Measurements from ENCODE around the gene PPP1R12C.
A peak's percentile ranks its signal among the peaks of the same experiment; 100 is the strongest.

PPP1R12C gene

GRCh38 chr19:55116859-55117662 lies at the start of gene PPP1R12C:
Gene PPP1R12C (minus strand): TSS chr19:55117637. CDS start chr19:55117543, 94 bp downstream.
- Histone ChIP-seq H3K4me1 (ENCODE audit: control insufficient read depth in 2 of 2, insufficient read depth in 2 of 2, low read length in 2 of 2) (peaks cover 22 to 25% of the 10 kb centered on the region in 2 donors), H3K4me3 (ENCODE audit: low read length in 2 of 2) (peak within 1 kb of the TSS; percentile 85 to 89), H3K36me3 (ENCODE audit: control insufficient read depth in 2 of 2, insufficient read depth in 2 of 2, low read length in 2 of 2) (peaks cover 0 to 4% of the 10 kb centered on the region in 2 donors), H3K27ac (ENCODE audit: low read depth in 2 of 2, low read length in 2 of 2) (peak within 1 kb of the TSS; percentile 71 to 85), H3K9me3 (ENCODE audit: control insufficient read depth in 2 of 2, low read length in 2 of 2) (no peaks in the 10 kb centered on the region), H3K27me3 (ENCODE audit: control insufficient read depth in 2 of 2, insufficient read depth in 2 of 2, low read length in 2 of 2) (no peaks in the 10 kb centered on the region), H3K9ac (ENCODE audit: low read depth in 1 of 2, low read length in 2 of 2) (peak within 1 kb of the TSS; percentile 85)

- peak within 1 kb of the TSS in 1 of 2 donors; percentile 37 for H3K9ac ChIP-seq (ENCODE audit: low read depth in 1 of 2, low read length in 2 of 2)
- no peaks in the 10 kb centered on the region for H3K36me3 ChIP-seq (ENCODE audit: control insufficient read depth in 2 of 2, insufficient read depth in 2 of 2, low read length in 2 of 2)
- no peaks in the 10 kb centered on the region for H3K9me3 ChIP-seq (ENCODE audit: control insufficient read depth in 2 of 2, low read length in 2 of 2)
- H3K27me3 ChIP-seq (ENCODE audit: control insufficient read depth in 2 of 2, insufficient read depth in 2 of 2, low read length in 2 of 2) = peaks cover 11 to 19% of the 10 kb centered on the region in 2 donors
- no peak within 1 kb of the TSS for H3K27ac ChIP-seq (ENCODE audit: low read depth in 2 of 2, low read length in 2 of 2)
- H3K4me1 ChIP-seq (ENCODE audit: control insufficient read depth in 2 of 2, insufficient read depth in 2 of 2, low read length in 2 of 2) = peaks cover 4 to 8% of the 10 kb centered on the region in 2 donors
- peak within 1 kb of the TSS; percentile 67 to 70 for H3K4me3 ChIP-seq (ENCODE audit: low read length in 2 of 2)
These were observed 49.3 kb upstream of the PPP1R12C start, which contains the start of gene DNAAF3 for GRCh38 chr19:55166530-55167268. Gene DNAAF3 (minus strand): TSS chr19:55166613. CDS start chr19:55166413, 200 bp downstream.

GRCh38 chr19:55165952-55166529 lies 48.6 kb upstream of the PPP1R12C start:
- peaks cover 8 to 14% of the 10 kb centered on the region in 2 donors for H3K27me3 ChIP-seq (ENCODE audit: control insufficient read depth in 2 of 2, insufficient read depth in 2 of 2, low read length in 2 of 2)

GRCh38 chr19:55161571-55162322 lies 44.3 kb upstream of the PPP1R12C start:
- no peaks in the 10 kb centered on the region for H3K36me3 ChIP-seq (ENCODE audit: control insufficient read depth in 2 of 2, insufficient read depth in 2 of 2, low read length in 2 of 2)
- H3K4me3 ChIP-seq (ENCODE audit: low read length in 2 of 2) = no peak overlapping the region
- peaks cover 9 to 12% of the 10 kb centered on the region in 2 donors for H3K27me3 ChIP-seq (ENCODE audit: control insufficient read depth in 2 of 2, insufficient read depth in 2 of 2, low read length in 2 of 2)
- no peak overlapping the region for H3K27ac ChIP-seq (ENCODE audit: low read depth in 2 of 2, low read length in 2 of 2)
- no peaks in the 10 kb centered on the region for H3K9me3 ChIP-seq (ENCODE audit: control insufficient read depth in 2 of 2, low read length in 2 of 2)
- H3K9ac ChIP-seq (ENCODE audit: low read depth in 1 of 2, low read length in 2 of 2) = no peak overlapping the region
- peaks cover 0 to 8% of the 10 kb centered on the region in 2 donors for H3K4me1 ChIP-seq (ENCODE audit: control insufficient read depth in 2 of 2, insufficient read depth in 2 of 2, low read length in 2 of 2)

More at GRCh38 chr19:55165952-55166529, 48.6 kb upstream of the PPP1R12C start:
- H3K27ac ChIP-seq (ENCODE audit: low read depth in 2 of 2, low read length in 2 of 2) = no peak overlapping the region
- no peaks in the 10 kb centered on the region for H3K36me3 ChIP-seq (ENCODE audit: control insufficient read depth in 2 of 2, insufficient read depth in 2 of 2, low read length in 2 of 2)
- H3K9ac ChIP-seq (ENCODE audit: low read depth in 1 of 2, low read length in 2 of 2) = peak overlapping the region in 1 of 2 donors; percentile 37
- H3K9me3 ChIP-seq (ENCODE audit: control insufficient read depth in 2 of 2, low read length in 2 of 2) = no peaks in the 10 kb centered on the region
- peak overlapping the region; percentile 67 to 70 for H3K4me3 ChIP-seq (ENCODE audit: low read length in 2 of 2)
- H3K4me1 ChIP-seq (ENCODE audit: control insufficient read depth in 2 of 2, insufficient read depth in 2 of 2, low read length in 2 of 2) = peaks cover 4 to 8% of the 10 kb centered on the region in 2 donors

GRCh38 chr19:55160986-55161365 lies 43.5 kb upstream of the PPP1R12C start:
- peaks cover 9 to 13% of the 10 kb centered on the region in 2 donors for H3K27me3 ChIP-seq (ENCODE audit: control insufficient read depth in 2 of 2, insufficient read depth in 2 of 2, low read length in 2 of 2)
- H3K27ac ChIP-seq (ENCODE audit: low read depth in 2 of 2, low read length in 2 of 2) = no peak overlapping the region
- H3K4me3 ChIP-seq (ENCODE audit: low read length in 2 of 2) = no peak overlapping the region
- H3K9me3 ChIP-seq (ENCODE audit: control insufficient read depth in 2 of 2, low read length in 2 of 2) = no peaks in the 10 kb centered on the region
- H3K4me1 ChIP-seq (ENCODE audit: control insufficient read depth in 2 of 2, insufficient read depth in 2 of 2, low read length in 2 of 2) = peaks cover 2 to 4% of the 10 kb centered on the region in 2 donors
- H3K36me3 ChIP-seq (ENCODE audit: control insufficient read depth in 2 of 2, insufficient read depth in 2 of 2, low read length in 2 of 2) = no peaks in the 10 kb centered on the region
- no peak overlapping the region for H3K9ac ChIP-seq (ENCODE audit: low read depth in 1 of 2, low read length in 2 of 2)

- no peaks in the 10 kb centered on the region for H3K36me3 ChIP-seq (ENCODE audit: control insufficient read depth in 2 of 2, insufficient read depth in 2 of 2, low read length in 2 of 2)
These were observed 42.9 kb upstream of the PPP1R12C start for GRCh38 chr19:55160128-55160985.

GRCh38 chr19:55158848-55159749 lies 41.7 kb upstream of the PPP1R12C start:
- Histone ChIP-seq H3K4me3 (ENCODE audit: low read length in 2 of 2) (no peak overlapping the region), H3K27me3 (ENCODE audit: control insufficient read depth in 2 of 2, insufficient read depth in 2 of 2, low read length in 2 of 2) (peaks cover 6 to 15% of the 10 kb centered on the region in 2 donors), H3K9ac (ENCODE audit: low read depth in 1 of 2, low read length in 2 of 2) (no peak overlapping the region), H3K4me1 (ENCODE audit: control insufficient read depth in 2 of 2, insufficient read depth in 2 of 2, low read length in 2 of 2) (peaks cover 3% of the 10 kb centered on the region in 2 donors), H3K36me3 (ENCODE audit: control insufficient read depth in 2 of 2, insufficient read depth in 2 of 2, low read length in 2 of 2) (no peaks in the 10 kb centered on the region), H3K9me3 (ENCODE audit: control insufficient read depth in 2 of 2, low read length in 2 of 2) (no peaks in the 10 kb centered on the region), H3K27ac (ENCODE audit: low read depth in 2 of 2, low read length in 2 of 2) (no peak overlapping the region)

More at GRCh38 chr19:55160128-55160985, 42.9 kb upstream of the PPP1R12C start:
- H3K4me1 ChIP-seq (ENCODE audit: control insufficient read depth in 2 of 2, insufficient read depth in 2 of 2, low read length in 2 of 2) = peaks cover 3% of the 10 kb centered on the region in 2 donors
- H3K4me3 ChIP-seq (ENCODE audit: low read length in 2 of 2) = no peak overlapping the region
- H3K27ac ChIP-seq (ENCODE audit: low read depth in 2 of 2, low read length in 2 of 2) = no peak overlapping the region
- H3K9ac ChIP-seq (ENCODE audit: low read depth in 1 of 2, low read length in 2 of 2) = no peak overlapping the region
- H3K27me3 ChIP-seq (ENCODE audit: control insufficient read depth in 2 of 2, insufficient read depth in 2 of 2, low read length in 2 of 2) = peaks cover 6 to 15% of the 10 kb centered on the region in 2 donors
- H3K9me3 ChIP-seq (ENCODE audit: control insufficient read depth in 2 of 2, low read length in 2 of 2) = no peaks in the 10 kb centered on the region

- Histone ChIP-seq H3K4me1 (ENCODE audit: control insufficient read depth in 2 of 2, insufficient read depth in 2 of 2, low read length in 2 of 2) (peaks cover 3% of the 10 kb centered on the region in 2 donors), H3K27ac (ENCODE audit: low read depth in 2 of 2, low read length in 2 of 2) (no peak overlapping the region), H3K4me3 (ENCODE audit: low read length in 2 of 2) (no peak overlapping the region), H3K9ac (ENCODE audit: low read depth in 1 of 2, low read length in 2 of 2) (no peak overlapping the region), H3K27me3 (ENCODE audit: control insufficient read depth in 2 of 2, insufficient read depth in 2 of 2, low read length in 2 of 2) (peaks cover 6 to 13% of the 10 kb centered on the region in 2 donors), H3K9me3 (ENCODE audit: control insufficient read depth in 2 of 2, low read length in 2 of 2) (no peaks in the 10 kb centered on the region), H3K36me3 (ENCODE audit: control insufficient read depth in 2 of 2, insufficient read depth in 2 of 2, low read length in 2 of 2) (no peaks in the 10 kb centered on the region)
These were observed 41.0 kb upstream of the PPP1R12C start for GRCh38 chr19:55158423-55158822.
